Stimulated activated CD4-positive, alpha-beta T cell treated with anti-CD3 and anti-CD28 coated beads, Interleukin-2, amount 100 ng/mL, for 48 hours (primary cell): Measurements from ENCODE around the gene LSAMP.

ENCODE experiments used
- DNase-seq, 2 donors: peaks; one replicate each; pipeline ENCODE4 v3.0.0-alpha.2; 2020

The LSAMP gene

DNA sequence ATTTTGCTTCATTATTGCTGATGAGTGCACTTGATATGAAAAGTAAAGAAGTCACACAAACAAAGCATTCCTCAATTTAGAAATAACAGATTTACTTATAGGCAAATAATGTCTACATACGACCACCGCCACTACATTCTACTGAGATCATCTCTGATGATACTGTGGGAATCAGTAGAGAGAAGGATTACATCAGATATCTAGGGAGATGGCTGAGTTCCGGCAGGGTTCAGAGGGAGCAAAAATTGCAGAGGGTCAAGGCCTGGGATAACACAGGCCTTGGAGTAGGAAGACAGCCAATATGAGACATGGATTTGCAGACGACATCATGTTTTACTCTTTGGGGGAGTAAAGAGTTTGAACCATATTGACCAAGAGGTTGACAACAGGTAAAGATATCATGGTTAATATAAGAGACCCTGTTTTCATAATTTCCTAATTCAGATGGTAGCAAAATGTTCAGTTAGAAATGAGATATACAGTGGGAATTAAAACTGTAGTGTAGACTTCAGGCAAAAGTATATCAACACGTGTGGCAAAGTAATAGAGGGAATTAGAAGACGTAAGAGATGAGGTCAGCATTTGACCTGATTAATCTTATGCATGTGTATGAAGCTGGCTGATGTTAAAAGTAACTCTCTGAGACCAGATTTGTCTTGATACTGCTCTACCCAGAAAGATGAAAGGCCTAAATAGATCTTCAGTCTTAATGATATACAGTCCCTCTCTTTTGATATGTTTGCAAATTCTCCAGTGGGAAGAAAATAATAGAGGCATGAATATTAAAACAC, 15.6 kb downstream of the LSAMP start:
- no peak for DNase-seq

DNA sequence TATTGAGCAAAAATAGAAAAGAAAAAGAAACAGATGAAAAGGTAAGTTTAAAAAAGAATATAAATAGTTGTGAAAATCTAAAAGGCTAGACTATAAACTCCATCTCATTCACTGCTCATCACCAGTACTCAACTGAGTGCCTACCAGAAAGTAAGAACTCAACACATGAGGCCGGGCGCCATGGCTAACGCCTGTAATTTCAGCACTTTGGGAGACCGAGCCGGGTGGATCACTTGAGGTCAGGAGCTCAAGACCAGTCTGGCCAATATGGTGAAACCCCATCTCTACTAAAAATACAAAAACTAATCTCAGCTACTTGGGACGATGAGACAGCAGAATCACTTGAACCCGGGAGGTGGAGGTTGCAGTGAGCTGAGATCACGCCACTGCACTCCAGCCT, 19.3 kb downstream of the LSAMP start:
- no peak for DNase-seq

DNA sequence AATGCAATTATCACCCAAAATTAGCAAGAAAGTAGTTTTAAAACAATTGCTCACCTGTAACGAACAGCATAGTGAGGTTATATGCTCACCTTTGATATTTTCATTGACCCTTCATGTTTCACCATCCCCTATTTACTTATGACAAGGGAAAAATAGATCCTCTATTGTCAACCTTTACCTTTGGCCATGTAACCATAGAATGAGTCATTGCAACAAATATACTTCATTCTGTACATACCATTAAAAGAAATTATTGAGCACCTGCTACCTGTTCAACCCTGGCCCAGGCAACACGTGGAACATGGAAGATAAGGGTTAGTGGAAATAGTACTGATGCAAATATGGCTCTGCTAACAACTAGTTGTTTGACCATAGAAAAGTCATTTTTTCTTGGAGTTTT, 20.2 kb downstream of the LSAMP start:
- DNase-seq, result no peak

DNA sequence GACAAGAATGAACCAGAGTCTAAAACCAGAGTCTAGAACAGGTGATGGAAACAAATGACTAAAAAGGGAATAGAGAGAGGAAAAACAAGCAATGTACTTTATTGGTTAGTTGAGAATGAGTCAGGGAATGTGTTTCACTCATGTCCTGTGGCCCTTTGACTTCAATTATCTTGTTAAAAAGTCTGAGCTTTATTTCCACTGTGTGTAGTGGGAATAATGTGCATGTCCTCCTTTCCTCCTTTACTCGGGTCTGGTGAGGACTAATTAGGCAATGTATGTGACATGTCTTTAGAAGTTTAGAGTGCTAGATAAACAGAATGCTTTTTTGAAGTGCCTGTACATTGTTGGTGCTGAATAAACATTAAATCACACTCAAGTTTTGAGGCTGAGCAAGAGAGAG, 21.3 kb downstream of the LSAMP start:
- DNase-seq, result no peak

DNA sequence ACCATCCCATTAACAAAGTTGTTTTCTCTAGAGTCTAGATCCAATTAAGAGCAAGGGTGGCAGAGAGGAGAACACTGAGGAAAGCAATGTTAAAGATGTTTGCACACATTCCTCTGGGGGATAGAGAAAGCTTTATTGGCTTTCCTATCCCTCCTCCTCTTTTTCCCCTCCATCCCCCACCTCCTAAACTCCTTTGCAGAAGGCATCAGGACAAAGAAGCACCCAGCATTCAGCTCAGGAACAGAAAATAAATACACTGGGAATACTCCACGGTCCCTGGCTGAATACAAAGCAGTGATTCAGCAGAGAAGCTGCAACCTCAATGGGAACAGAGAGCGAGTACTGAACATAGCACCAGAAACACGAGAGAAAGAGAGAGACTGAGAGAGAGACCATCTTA, 21.9 kb downstream of the LSAMP start:
- DNase-seq, result no peak

DNA sequence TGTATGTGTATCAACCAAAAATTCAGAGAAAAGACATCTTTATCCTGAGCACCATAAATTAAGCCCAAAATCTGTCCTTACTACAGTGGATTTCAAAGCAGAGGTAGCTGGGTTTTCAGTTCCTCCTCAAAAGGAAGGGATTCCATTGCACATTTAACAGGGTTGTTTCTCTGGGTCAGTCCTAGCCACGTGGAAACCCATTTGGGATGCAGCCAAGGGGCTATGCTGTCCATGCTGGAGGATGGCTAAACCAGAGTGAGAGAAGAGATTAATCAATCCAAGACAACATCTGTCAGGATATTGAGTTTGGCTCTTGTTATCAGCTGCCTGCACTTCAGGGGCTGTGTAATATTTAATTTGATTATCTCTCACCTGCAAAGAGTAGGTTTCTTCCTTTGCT, 28.1 kb downstream of the LSAMP start:
- no peak for DNase-seq

DNA sequence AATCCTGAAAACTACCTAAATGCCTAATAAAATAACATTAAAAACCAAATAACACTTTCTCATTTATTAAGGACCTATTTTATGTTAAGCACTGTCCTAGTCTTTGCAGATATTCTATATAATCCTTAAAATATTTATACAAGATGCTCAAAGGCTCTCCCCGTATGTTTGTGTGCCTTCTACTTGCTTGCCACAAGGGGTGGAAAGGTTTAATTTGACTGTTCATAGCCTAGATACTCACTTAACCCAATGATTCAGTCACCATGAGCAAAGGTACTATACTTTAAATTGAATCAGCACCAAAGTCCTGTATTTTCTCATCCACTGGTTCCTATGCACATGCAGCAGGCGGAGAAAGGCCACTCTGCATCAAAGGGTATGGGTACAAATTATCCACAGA, 32.0 kb downstream of the LSAMP start:
- DNase-seq, result no peak

DNA sequence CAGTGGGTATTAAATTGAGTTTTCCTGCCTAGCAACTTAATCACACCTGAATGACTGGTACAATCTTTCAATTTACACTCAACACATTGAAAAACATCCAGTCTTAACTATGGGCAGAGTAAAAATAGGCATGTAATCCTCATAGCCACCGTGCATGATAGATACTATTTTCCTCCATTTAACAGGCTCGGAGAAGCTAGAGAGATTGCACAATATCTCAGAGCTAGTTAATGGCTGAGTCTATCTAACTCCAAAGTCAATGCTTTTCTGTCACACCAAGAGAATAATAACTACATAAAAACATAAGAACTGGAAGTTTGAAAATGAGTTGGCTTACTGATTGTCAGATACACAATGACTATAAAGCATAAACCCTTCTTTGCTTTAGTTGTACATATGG, 36.8 kb downstream of the LSAMP start:
- DNase-seq, result no peak

DNA sequence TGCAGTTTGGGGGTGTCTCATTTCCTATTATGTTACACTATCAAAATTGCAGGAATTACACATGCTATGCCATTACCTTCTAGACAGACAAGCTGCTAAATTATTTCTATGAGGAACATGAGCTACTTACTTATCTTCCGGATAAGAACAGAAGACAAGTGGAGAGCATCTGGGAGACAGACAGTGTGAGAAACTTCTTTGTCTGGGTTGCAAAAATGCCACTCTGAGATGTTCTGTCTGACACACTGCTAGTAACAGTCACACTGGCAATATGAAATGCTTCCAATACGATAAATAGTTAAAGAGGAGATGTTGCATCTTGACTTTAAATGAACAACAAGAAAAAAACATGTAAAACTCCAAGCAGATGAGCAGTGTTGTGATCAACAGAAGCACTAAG, 40.1 kb downstream of the LSAMP start:
- no peak for DNase-seq

DNA sequence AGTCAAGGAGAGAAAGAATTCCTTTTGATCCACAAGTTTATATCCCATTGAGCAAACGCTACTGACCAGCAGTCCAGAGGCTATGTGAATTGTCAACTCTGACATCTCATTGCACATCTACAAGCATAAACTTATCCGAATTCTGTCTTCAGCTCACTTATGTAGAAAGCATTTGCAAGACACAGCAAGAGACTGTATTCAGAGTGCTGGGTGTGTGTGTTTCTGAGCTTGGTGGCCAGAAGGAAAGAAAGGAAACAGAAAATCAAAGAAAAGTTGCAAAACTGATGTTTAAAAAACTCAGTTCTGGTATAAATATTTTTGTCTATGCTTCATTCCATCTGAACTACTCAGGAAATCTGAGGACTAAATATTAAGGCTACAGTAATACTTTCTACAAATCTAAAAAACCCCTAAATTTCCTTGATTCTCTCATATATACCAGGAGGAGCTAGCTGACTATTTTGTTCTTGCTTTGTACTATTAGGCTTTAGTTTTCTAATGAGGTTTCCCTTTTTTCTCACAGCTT, 45.5 kb downstream of the LSAMP start:
- no peak for DNase-seq

DNA sequence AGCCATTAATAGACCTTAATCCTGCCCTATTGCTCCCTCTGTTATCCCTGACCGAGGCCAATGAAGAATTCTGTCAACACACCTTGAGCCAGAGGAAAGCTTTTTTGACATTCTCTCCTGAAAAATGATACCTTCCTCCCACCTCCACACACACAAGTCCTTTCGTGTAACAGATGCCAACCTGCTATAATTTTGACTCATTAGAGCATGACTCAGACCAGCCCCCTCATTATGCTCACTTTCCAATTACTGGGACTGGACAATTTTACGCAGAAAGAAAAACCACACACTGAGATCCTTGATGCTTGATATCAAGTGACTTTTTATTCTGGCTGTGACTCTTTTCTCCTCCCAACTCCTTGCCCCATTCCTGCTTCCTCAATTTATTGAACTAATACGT, 50.9 kb downstream of the LSAMP start:
- no peak for DNase-seq

DNA sequence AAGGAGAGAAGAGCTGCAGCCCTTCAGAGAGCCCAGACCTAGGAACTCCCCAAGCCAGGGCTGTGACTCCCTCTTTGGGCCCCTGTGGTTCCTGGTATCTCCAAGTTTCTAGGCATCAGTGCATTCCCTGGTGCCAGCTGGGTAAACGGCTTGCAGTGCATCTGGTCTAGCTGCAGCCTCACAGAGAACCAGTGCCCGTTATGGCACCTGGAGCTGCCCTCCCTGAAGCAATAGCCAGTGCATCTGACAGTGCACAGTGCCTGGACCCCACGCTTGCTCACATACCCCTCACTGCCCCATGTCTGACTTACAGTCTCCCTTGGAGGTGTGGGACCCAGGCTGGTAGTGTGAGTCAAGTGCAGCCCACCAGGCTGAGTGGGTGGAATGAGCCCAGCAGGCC, 52.1 kb downstream of the LSAMP start:
- DNase-seq, result no peak

DNA sequence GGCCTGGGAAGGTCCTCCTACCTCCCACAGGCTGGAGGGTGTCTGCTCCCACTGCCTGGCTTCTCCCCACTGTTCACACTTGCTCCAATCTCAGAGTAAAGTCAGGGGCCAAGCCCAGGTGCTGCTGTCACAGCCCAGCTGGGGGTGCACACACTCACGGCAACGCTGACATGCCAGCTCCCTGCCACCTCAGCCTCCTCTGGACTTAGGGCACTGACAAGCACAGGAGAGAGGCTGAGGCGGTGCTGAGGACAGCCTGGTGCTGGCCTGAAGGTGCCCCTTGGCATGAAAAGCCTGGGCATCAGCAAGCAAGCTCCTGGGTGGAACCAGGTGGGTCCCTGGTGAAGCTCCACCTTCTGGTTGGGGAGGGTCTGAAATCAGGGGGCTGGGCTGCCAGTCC, 53.0 kb downstream of the LSAMP start:
- no peak for DNase-seq

DNA sequence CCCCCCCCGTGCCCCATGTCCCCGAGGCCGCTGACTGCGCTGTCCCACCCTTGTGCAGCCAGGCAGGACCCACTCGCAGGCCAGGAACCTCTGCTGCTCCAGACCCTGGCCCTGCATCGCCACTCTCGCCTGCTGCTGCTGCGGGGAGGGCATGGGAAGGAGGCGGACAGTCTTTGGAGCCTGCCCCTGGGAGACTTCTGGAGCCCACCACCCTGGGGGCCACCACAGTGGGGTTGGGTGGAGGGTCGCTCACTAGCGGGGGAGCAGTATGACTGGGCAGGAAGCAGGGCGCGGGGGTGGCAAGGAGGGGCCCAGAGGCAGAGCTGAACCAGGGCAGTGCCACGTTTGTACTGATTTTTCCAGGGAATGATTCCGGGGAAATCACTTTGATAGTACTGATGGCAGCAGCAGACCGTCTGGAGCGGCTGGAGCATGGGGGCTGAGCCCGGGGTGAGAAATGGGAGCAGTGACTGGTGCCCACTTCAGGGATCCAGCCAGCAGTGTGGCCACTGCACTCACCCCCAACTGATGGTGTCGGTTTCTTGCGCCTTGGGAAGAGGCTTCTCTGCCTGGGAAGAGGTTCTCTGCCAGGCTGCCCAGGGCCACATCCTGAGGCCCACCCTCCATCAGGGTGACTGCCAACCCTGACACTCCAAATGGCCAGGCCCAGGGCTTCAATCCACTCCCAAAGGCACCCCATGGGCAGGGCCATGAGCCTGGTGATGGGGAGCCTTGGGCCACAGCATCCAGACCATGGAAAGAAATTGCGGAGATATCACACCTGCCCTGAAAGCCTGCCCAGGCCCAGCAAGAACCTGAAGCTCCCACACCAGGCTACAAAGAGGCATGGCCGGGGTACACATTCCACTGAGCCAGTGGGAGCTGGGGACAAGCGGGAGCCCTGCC, 53.7 kb downstream of the LSAMP start:
- DNase-seq, result no peak

DNA sequence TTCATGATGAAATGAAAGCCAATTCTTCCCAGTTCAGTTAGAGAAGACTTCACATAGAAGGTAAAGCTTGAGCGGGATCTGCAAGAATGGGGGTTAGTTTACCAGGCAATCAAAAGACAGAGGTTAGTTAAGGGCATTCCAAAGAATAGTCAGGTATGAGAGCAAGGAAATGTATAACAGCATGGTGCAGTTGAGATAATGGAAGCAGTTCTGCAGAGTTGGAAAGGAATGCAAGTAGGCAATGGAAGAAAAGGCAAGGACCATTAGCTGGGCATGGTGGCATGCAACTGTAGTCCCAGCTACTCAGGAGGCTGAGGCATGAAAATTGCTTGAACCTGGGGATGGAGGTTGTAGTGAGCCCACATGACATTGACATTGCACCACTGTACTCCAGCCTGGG, 55.0 kb downstream of the LSAMP start:
- no peak for DNase-seq

DNA sequence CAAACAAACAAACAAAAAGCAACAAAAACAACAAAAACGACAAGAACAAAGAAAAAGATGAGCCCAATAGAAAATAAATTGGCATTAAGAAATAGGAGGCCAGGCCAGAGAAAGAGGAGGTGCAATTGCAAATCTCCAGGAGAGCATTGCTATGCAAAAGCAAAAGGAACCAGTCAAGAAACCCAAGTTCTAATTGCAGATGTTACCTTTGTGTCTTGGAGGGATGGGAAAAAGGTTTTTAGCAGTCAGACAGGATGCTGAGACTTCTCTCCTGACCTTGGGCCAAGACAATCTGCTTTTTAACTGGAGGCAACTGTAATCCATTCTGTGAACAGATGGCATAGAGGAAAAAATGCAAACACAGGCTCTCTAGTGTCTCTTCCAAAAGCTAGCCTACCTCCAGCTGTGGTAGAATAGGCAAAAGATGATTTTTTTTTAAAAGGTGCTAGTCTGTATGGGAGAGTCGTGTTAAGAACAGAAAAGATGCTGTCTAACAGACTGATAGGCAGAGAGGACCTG, 56.4 kb downstream of the LSAMP start:
- DNase-seq, result no peak

DNA sequence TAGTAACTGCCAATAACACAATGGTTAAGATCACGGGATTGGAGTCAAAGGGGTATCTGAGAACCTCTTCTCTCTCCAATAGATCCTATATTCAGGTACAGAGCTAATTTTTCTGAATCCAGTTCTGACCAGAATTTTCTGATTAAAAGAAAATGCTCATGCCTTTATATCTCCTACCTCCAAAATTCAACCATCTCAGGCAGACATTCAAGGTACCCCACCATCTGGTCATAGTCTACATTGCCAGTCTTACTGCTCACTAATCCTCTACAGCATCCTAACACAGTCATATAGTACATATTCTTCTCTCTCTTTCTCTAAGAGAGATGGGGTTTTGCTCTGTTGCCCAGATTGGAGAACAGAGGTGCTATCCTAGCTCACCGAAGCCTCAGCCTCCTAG, 59.1 kb downstream of the LSAMP start:
- DNase-seq, result no peak

DNA sequence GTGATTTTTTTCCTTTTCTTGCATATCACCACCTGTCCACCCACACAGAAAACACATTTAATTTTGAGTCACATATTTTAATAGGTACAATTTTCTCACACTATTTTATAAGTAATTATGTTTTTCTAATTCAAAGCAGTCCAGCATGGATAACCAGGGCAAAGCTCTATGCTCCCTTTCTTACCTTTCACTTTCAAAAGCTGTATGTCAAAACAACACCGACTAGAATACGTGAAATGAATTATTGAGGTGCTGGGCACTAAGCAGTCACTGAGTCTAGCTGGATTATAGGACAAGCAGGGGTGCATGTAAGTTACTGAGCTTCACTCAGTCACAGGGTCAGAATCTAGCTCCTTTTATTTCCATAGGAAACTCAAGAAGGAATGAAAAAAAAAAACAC, 60.6 kb downstream of the LSAMP start:
- DNase-seq, result no peak

DNA sequence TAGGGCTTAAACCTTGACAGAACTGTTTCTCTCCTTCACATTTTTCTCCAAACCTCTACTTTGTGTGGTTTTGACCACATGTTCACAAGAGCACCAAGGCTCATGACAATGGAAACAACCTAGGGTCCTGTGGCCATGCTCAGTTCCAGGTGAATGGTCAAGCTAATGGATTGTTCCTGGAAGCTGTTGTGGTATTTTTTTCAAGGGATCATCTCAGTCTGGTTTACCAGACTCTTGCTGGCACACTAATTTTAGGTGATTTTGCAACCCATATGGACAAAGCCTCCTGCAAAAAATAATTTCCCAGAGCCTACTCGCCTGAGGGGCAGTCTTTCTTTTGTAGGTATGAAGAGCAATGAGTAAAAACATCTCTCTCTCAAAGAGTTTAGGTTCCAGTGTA, 67.2 kb downstream of the LSAMP start:
- DNase-seq, result no peak

DNA sequence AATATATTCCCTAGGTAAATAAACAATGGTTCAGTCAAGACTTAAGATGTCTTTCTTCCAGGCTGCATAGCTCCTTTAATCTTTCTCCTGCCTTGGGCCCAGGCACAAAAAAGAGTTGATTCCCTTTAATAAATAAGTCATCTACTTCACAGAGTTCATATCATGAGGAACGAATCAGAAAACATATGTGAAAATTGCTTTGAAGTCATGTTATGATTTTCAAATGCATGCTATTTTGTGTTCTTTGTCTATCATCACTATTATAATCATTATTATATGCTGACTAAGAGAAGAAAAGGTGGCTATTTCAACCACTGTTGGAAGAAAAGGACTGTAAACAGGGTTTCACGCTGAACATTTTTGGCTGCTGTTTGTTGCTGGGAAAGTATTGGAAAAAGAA, 70.4 kb downstream of the LSAMP start:
- no peak for DNase-seq

DNA sequence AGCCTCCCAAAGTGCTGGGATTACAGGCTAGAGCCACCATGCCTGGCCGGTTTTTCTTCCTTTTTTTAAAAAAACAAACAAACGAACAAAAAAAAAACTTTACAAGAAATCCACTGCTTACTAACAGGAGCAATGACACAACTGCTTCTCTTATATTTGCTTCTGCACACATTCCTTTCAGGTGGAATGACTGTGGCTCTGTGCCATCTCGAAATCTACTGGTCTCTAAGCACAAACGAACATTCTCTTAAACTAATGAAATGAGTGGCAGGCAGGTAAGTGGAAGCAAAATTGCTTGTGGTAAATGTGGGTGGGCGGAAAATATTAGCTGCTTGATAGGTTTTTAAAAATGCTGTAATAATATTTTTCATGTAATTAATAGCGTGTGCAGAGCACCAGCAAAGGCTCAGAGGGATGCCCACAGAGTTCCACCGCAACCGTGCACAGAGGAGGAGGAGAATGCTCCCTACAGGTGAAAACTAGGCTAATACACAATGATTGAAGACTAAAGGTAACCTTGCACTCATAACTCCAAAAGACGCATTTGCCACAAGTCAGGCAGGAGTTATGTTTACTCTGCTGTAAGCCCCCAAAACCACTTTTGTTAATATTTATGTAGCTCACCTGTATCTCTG, 77.4 kb downstream of the LSAMP start:
- DNase-seq, result no peak

DNA sequence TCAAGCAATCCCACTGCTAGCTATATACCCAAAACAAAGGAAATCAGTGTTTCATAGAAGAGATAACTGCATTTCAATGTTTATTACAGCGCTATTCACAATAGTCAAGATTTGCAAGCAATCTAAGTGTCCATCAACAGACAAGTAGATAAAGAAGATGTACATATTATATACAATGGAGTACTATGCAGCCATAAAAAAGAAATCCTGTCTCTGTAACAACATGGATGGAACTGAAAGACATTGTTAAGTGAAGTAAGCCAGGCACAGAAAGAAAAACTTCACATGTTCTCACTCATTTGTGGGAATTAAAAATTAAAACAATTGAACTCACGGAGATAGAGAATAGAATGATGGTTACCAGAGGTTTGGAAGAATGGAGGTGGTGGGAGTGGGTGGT, 89.2 kb downstream of the LSAMP start:
- DNase-seq, result no peak

DNA sequence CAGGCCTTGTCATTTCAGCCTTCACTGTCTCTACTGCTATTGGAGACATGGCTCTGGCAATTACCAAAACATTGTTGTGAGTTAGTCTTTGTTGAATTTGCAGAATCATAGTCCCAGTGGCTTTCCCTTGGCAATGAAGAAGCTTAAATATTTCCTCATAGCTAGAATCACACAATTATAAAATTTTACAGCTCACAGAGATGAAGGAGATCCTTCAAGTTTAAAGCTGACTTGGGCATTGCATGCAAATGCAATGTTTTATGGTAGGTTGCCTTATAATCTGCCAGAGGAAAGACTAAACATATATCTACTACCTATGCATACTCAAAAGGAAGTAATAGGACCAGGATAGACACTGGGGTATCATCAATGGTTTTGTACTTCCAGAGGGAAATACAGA, 90.9 kb downstream of the LSAMP start:
- no peak for DNase-seq
